ENCODE measurements around the gene GLP2R. TPM values are rescaled to one million over a fixed set of nuclear protein-coding genes. Genes with fewer than 3 reads are reported as not detected.

GLP2R gene
- total and polyA plus RNA-seq, 2 of the 8 experiments (the other 6 are each of a cell fraction or from before 2014, with no cell fraction given) = not detected

- TF ChIP-seq SAP30 (IDR thresholded peaks at IDR 0.05; ENCODE audit: insufficient read depth, insufficient replicate concordance, low read length) (no peak), FOSL1 (IDR thresholded peaks at IDR 0.05; ENCODE audit: insufficient read depth, low read depth, low read length) (no peak), TBP (IDR thresholded peaks at IDR 0.05; ENCODE audit: low read depth, low read length) (no peak), ASH2L (IDR thresholded peaks at IDR 0.05; ENCODE audit: low read length) (no peak), CTBP2 (IDR thresholded peaks at IDR 0.05; ENCODE audit: borderline replicate concordance, insufficient read depth, insufficient read length, low read length) (no peak)
Observed at GRCh38 chr17:9784544-9784943, 41.2 kb upstream of the GLP2R start (continued).

All from H1 (cell line).